ENCODE data around the gene LAMP5.

LAMP5 gene

GRCh38 chr20:9500121-9500520 is 14.3 kb upstream of the LAMP5 start:
- DNase-seq (ENCODE audit: low spot score), result no peak

GRCh38 chr20:9501473-9501872 is 12.9 kb upstream of the LAMP5 start:
- DNase-seq (ENCODE audit: low spot score), result no peak

- DNase-seq (ENCODE audit: low spot score), result peak; percentile 66
Measured at GRCh38 chr20:9503526-9504245, 10.7 kb upstream of the LAMP5 start.

GRCh38 chr20:9506280-9506821 is 8.0 kb upstream of the LAMP5 start:
- DNase-seq (ENCODE audit: low spot score), result no peak

- DNase-seq (ENCODE audit: low spot score), result no peak
Measured at GRCh38 chr20:9506964-9507369, 7.4 kb upstream of the LAMP5 start.

- no peak for DNase-seq (ENCODE audit: low spot score)
Measured at GRCh38 chr20:9507544-9508239, 6.7 kb upstream of the LAMP5 start.

- DNase-seq (ENCODE audit: low spot score), result no peak
Measured at GRCh38 chr20:9508240-9508661, 6.1 kb upstream of the LAMP5 start.

GRCh38 chr20:9508696-9509178 is 5.7 kb upstream of the LAMP5 start:
- DNase-seq (ENCODE audit: low spot score), result no peak

- DNase-seq (ENCODE audit: low spot score), result no peak
Measured at GRCh38 chr20:9509246-9509645, 5.1 kb upstream of the LAMP5 start.

GRCh38 chr20:9510911-9511310 is 3.5 kb upstream of the LAMP5 start:
- no peak for DNase-seq (ENCODE audit: low spot score)

GRCh38 chr20:9514072-9514460 is 324 bp upstream of the LAMP5 start:
- DNase-seq (ENCODE audit: low spot score), result no peak

GRCh38 chr20:9515214-9515585 is 810 bp downstream of the LAMP5 start:
- no peak for DNase-seq (ENCODE audit: low spot score)

- DNase-seq (ENCODE audit: low spot score), result no peak
Measured at GRCh38 chr20:9515741-9516233, 1.4 kb downstream of the LAMP5 start.

GRCh38 chr20:9516234-9516871 is 2.0 kb downstream of the LAMP5 start:
- peak; percentile 39 for DNase-seq (ENCODE audit: low spot score)

GRCh38 chr20:9517297-9518162 is 3.1 kb downstream of the LAMP5 start:
- no peak for DNase-seq (ENCODE audit: low spot score)

GRCh38 chr20:9518576-9519175 is 4.3 kb downstream of the LAMP5 start:
- DNase-seq (ENCODE audit: low spot score), result no peak

- no peak for DNase-seq (ENCODE audit: low spot score)
Measured at GRCh38 chr20:9520086-9520485, 5.7 kb downstream of the LAMP5 start.

GRCh38 chr20:9523636-9524035 is 9.2 kb downstream of the LAMP5 start:
- DNase-seq (ENCODE audit: low spot score), result no peak

GRCh38 chr20:9531581-9531980 is 17.2 kb downstream of the LAMP5 start:
- DNase-seq (ENCODE audit: low spot score), result no peak

GRCh38 chr20:9532069-9532838 is 17.9 kb downstream of the LAMP5 start:
- no peak for DNase-seq (ENCODE audit: low spot score)
